GM12878 (cell line): ENCODE measurements around the gene HNRNPDL.

Experiments
- EP300 ChIP-seq, 2 experiments: fragments of 150-350 bp in 1 of 2; IDR thresholded peaks; 2 replicates each; pipeline ENCODE4 v1.6.1; 2011 to 2012; ENCODE audit warnings: low read depth in 2 of 2, low read length in 2 of 2, borderline replicate concordance in 1 of 2, improper control_type of control experiment in 1 of 2, inconsistent platforms in 1 of 2; ENCODE audit not compliant: control insufficient read depth in 1 of 2
- EZH2 ChIP-seq: IDR thresholded peaks from 2 replicates; pipeline ENCODE4 v1.6.1; 2012; ENCODE audit warnings: low read depth, mild to moderate bottlenecking, control low read depth, inconsistent platforms, low read length, borderline replicate concordance; ENCODE audit not compliant: control insufficient read depth
- GABPA ChIP-seq: IDR thresholded peaks from 2 replicates; pipeline ENCODE4 v1.6.1; 2014; ENCODE audit warnings: antibody characterized with exemption, low read depth, mild to moderate bottlenecking, inconsistent platforms
- HDAC2 ChIP-seq: fragments of 200-600 bp; sonication (generic); IDR thresholded peaks from 2 replicates; pipeline ENCODE4 v1.6.1; 2017
- HDGF ChIP-seq: fragments of 450-650 bp; IDR thresholded peaks from 2 replicates; pipeline ENCODE4 v1.6.1; 2016; ENCODE audit warnings: antibody characterized with exemption
- JUND ChIP-seq: IDR thresholded peaks from 2 replicates; pipeline ENCODE4 v1.6.1; 2012; ENCODE audit warnings: low read depth, mild to moderate bottlenecking, low read length, improper control_type of control experiment, moderate library complexity
- MEF2B ChIP-seq: fragments of 450-650 bp; IDR thresholded peaks from 2 replicates; pipeline ENCODE4 v1.6.1; 2018; ENCODE audit warnings: mild to moderate bottlenecking, moderate library complexity; ENCODE audit not compliant: partially characterized antibody, poor library complexity, severe bottlenecking
- STAT3 ChIP-seq: IDR thresholded peaks from 2 replicates; pipeline ENCODE4 v1.6.1; 2011; ENCODE audit warnings: low read depth, low read length, improper control_type of control experiment
- TF ChIP-seq, protein P1 (sequence below), 3 experiments: IDR thresholded peaks in 2 of 3; conservative IDR thresholded peaks in 1 of 3; 2 replicates each; pipeline ENCODE4 v1.5.1; 2011; ENCODE audit warnings: low read depth in 3 of 3, low read length in 3 of 3, mild to moderate bottlenecking in 3 of 3, control low read depth in 2 of 3, moderate library complexity in 2 of 3, inconsistent platforms in 1 of 3, mixed read lengths in 1 of 3; ENCODE audit not compliant: control insufficient read depth in 2 of 3, insufficient read depth in 1 of 3; ENCODE audit errors: extremely low read depth in 1 of 3
- TF ChIP-seq, protein P2 (sequence below): fragments of 450-650 bp; IDR thresholded peaks from 2 replicates; pipeline ENCODE4 v1.6.1; 2016; ENCODE audit warnings: mild to moderate bottlenecking

DNA sequence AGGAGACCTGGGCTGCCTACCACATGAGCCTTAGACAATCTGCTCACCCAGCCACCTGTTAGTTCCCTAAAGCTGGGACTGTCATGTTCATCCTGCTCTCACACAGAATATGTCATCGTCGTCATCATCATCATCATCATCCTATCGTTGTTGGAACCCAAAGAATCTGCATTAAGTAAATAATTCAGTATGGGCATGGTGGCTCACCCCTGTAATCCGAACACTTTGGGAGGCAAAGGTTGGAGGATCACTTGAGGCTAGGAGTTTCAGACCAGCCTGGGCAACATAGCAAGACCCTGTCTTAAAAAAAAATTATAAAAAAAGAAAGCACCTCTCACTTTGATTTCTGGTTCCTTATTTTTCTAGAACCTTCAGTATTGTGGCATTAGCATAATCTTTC, 6.5 kb upstream of the HNRNPDL start:
- TF ChIP-seq, protein P1, sequence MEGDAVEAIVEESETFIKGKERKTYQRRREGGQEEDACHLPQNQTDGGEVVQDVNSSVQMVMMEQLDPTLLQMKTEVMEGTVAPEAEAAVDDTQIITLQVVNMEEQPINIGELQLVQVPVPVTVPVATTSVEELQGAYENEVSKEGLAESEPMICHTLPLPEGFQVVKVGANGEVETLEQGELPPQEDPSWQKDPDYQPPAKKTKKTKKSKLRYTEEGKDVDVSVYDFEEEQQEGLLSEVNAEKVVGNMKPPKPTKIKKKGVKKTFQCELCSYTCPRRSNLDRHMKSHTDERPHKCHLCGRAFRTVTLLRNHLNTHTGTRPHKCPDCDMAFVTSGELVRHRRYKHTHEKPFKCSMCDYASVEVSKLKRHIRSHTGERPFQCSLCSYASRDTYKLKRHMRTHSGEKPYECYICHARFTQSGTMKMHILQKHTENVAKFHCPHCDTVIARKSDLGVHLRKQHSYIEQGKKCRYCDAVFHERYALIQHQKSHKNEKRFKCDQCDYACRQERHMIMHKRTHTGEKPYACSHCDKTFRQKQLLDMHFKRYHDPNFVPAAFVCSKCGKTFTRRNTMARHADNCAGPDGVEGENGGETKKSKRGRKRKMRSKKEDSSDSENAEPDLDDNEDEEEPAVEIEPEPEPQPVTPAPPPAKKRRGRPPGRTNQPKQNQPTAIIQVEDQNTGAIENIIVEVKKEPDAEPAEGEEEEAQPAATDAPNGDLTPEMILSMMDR (IDR thresholded peaks at IDR 0.05 in 2 of 3, conservative IDR thresholded peaks at IDR 0.05 in 1 of 3; ENCODE audit: control insufficient read depth in 2 of 3, extremely low read depth in 1 of 3, insufficient read depth in 1 of 3, low read depth in 3 of 3, low read length in 3 of 3): no peak
- TF ChIP-seq EZH2 (no peak), STAT3 (no peak), HDAC2 (no peak), EP300 (IDR thresholded peaks at IDR 0.05; ENCODE audit: borderline replicate concordance in 1 of 2, control insufficient read depth in 1 of 2, low read depth in 2 of 2, low read length in 2 of 2) (no peak), JUND (no peak), MEF2B (no peak), GABPA (no peak), HDGF (no peak)
- TF ChIP-seq, protein P2, sequence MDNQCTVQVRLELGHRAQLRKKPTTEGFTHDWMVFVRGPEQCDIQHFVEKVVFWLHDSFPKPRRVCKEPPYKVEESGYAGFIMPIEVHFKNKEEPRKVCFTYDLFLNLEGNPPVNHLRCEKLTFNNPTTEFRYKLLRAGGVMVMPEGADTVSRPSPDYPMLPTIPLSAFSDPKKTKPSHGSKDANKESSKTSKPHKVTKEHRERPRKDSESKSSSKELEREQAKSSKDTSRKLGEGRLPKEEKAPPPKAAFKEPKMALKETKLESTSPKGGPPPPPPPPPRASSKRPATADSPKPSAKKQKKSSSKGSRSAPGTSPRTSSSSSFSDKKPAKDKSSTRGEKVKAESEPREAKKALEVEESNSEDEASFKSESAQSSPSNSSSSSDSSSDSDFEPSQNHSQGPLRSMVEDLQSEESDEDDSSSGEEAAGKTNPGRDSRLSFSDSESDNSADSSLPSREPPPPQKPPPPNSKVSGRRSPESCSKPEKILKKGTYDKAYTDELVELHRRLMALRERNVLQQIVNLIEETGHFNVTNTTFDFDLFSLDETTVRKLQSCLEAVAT: no peak
